Transverse colon (tissue), 4 donors: ENCODE data around the gene MDGA2. TPM values are rescaled to one million over a fixed set of nuclear protein-coding genes. Genes with fewer than 3 reads are reported as not detected.

Experiments
- DNase-seq: peaks from one replicate; pipeline ENCODE4 v3.0.0-alpha.2; 2019
- H3K27ac ChIP-seq, 4 donors: fragments of 200-600 bp; sonication (generic); 2 replicates each; pipeline ENCODE4 v1.5.1; 2016 to 2018; ENCODE audit warnings: inconsistent platforms in 4 of 4
- H3K27me3 ChIP-seq: fragments of 200-600 bp; sonication (generic); 2 replicates; pipeline ENCODE4 v1.5.1; 2017; ENCODE audit warnings: inconsistent platforms
- H3K36me3 ChIP-seq, 4 donors: fragments of 200-600 bp; sonication (generic); 2 replicates each; pipeline ENCODE4 v1.5.1; 2017 to 2019; ENCODE audit warnings: inconsistent platforms in 4 of 4
- H3K4me1 ChIP-seq, 4 donors: fragments of 200-600 bp; sonication (generic); 2 replicates each; pipeline ENCODE4 v1.5.1; 2017 to 2020; ENCODE audit warnings: inconsistent platforms in 4 of 4
- H3K4me3 ChIP-seq, 4 donors: fragments of 200-600 bp; sonication (generic); 1 replicate in 1 of 4; 2 replicates in 3 of 4; pipeline versions ENCODE4 v1.5.1 to v1.6.1; 2017 to 2019; ENCODE audit warnings: inconsistent platforms in 4 of 4
- H3K9me3 ChIP-seq, 2 donors: fragments of 200-600 bp; sonication (generic); 2 replicates each; pipeline ENCODE4 v1.5.1; 2017 to 2019; ENCODE audit warnings: inconsistent platforms in 2 of 2
- CTCF ChIP-seq, 5 experiments: fragments of 200-600 bp in 3 of 5; fragments of 450-650 bp in 2 of 5; sonication (generic) in 3 of 5; IDR thresholded peaks; 1 replicate in 2 of 5; 2 replicates in 3 of 5; pipeline ENCODE4 v1.5.1; 2016 to 2017; ENCODE audit warnings: antibody characterized with exemption in 5 of 5, inconsistent platforms in 3 of 5, mild to moderate bottlenecking in 2 of 5, moderate library complexity in 1 of 5
- EP300 ChIP-seq: sonication (generic); formaldehyde crosslinking; IDR thresholded peaks from one replicate; pipeline ENCODE4 v1.6.1; 2017; ENCODE audit warnings: antibody characterized with exemption, low read depth
- POLR2A ChIP-seq: fragments of 450-650 bp; IDR thresholded peaks from one replicate; pipeline ENCODE4 v1.6.1; 2016; ENCODE audit warnings: antibody characterized with exemption, mild to moderate bottlenecking, moderate library complexity
- POLR2AphosphoS5 ChIP-seq, 3 donors: sonication (generic); formaldehyde crosslinking; IDR thresholded peaks; one replicate each; pipeline ENCODE4 v1.6.1; 2016; ENCODE audit warnings: antibody characterized with exemption in 3 of 3
- WGBS, 2 donors: methylation state at CpG; one replicate each; pipeline ENCODE4 v1.1.5; 2018; ENCODE audit warnings: low coverage in 1 of 2; 5-methylcytosine and 5-hydroxymethylcytosine counted together
- in situ Hi-C, 4 donors: fragments of 200-750 bp; cut with MboI; loops; one replicate each; pipeline versions ENCODE4 v1.15.0 to v1.15.1; 2017; ENCODE audit warnings: low sequenced_read_pairs in 3 of 4, low pct_ligation_motif_present in 1 of 4, low pct_unique_long_range_greater_than_20kb in 1 of 4
- intact Hi-C: fragments of 100-400 bp; cut with DNase I; formaldehyde crosslinking; loops from one replicate; pipeline ENCODE4 v1.15.1; 2023; ENCODE audit warnings: low total_unique reads
- total RNA-seq, 4 donors: library from RNA; depleted of rRNA; stranded (reverse); fragments of >200 nt; gene quantifications; one replicate each; pipeline ENCODE4 v1.1.0, GENCODE V29; 2016

MDGA2 gene
- total RNA-seq, 4 donors from 2014 or later = not detected

DNA sequence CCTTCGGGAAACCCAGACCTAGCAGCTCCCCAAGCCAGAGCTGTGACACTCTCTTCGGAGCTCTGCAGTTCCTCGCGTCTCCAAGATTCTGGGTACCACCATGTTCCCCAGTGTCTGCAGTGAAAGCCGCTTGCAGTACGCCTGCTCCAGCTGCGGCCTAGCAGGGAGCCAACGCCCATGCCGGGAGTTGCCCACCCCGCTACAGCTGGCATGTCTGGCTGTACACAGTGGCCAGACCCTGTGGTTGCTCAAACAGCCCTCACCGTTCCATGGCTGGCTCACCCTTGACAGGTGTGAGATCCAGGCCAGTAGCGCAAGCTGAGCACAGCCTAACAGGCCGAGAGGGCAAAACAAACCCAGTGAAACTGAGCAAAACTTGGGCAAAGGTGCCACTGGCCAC, 520.0 kb downstream of the MDGA2 start:
- Histone ChIP-seq H3K4me3 (no peak overlapping the region), H3K9me3 (no peaks in the 10 kb centered on the region), H3K36me3 (no peaks in the 10 kb centered on the region), H3K27ac (no peak overlapping the region), H3K27me3 (no peaks in the 10 kb centered on the region), H3K4me1 (no peaks in the 10 kb centered on the region)
- intact Hi-C loops = no loop called here
- 96% methylated on average over 13 of the region's 13 CpGs; no CpG with 5 or more reads in 1 of the 2 donors for WGBS, 2 donors
- TF ChIP-seq POLR2AphosphoS5 (IDR thresholded peaks at IDR 0.05) (no peak), CTCF (IDR thresholded peaks at IDR 0.05) (no peak), POLR2A (no peak), EP300 (no peak)
- in situ Hi-C loops = no loop called here
- no peak for DNase-seq

DNA sequence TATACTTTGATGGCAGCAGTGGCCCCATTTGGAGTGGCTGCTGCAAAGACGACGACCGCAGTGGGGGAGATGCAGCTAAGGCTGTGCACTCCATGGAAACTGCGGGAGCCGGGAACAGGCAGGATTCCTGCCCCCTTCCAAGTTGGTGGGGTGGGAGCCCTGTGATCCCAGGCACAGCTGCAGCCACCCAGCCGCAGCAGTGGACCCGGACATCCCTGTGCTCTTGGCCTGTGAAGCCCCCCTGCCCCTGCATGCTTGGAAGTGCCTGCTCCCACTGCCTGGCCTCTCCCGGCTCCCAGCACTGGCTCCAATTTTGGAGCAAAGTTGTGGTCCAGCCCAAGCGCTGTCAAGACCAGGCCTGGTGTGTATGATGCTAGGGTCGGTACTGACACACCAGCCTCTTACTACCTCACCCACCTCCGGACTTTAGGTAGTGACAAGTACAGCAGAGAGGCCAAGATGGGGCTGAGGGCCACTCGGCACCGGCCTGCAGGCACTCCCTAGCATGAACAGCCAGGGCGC, 521.1 kb downstream of the MDGA2 start:
- WGBS, 2 donors = 67 to 87% methylated on average over 1 to 14 of the region's 14 CpGs
- TF ChIP-seq CTCF (IDR thresholded peaks at IDR 0.05) (no peak), POLR2A (no peak)
- no peaks in the 10 kb centered on the region for H3K9me3 ChIP-seq
- no peak overlapping the region for H3K27ac ChIP-seq
- no peaks in the 10 kb centered on the region for H3K4me1 ChIP-seq
- no peaks in the 10 kb centered on the region for H3K27me3 ChIP-seq
- H3K4me3 ChIP-seq = no peak overlapping the region
- intact Hi-C loops = no loop called here
- no peak for DNase-seq
- in situ Hi-C loops = no loop called here
- H3K36me3 ChIP-seq = no peaks in the 10 kb centered on the region

- no peaks in the 10 kb centered on the region for H3K4me1 ChIP-seq
- in situ Hi-C loops (no loop called here), intact Hi-C loops (no loop called here)
- no peaks in the 10 kb centered on the region for H3K27me3 ChIP-seq
- no peak overlapping the region for H3K4me3 ChIP-seq
- H3K9me3 ChIP-seq = no peaks in the 10 kb centered on the region
- no peak for TF ChIP-seq POLR2A
- no peak overlapping the region for H3K27ac ChIP-seq
- H3K36me3 ChIP-seq = no peaks in the 10 kb centered on the region
- DNase-seq = no peak
Measured at GRCh38 chr14:47153746-47154145, 521.7 kb downstream of the MDGA2 start.

- DNase-seq = no peak
- intact Hi-C loops (no loop called here), in situ Hi-C loops (no loop called here)
- no peak overlapping the region for H3K27ac ChIP-seq
- no peaks in the 10 kb centered on the region for H3K36me3 ChIP-seq
- TF ChIP-seq EP300 = no peak
- no peak for TF ChIP-seq POLR2A
- no peak for TF ChIP-seq CTCF (IDR thresholded peaks at IDR 0.05)
- TF ChIP-seq POLR2AphosphoS5 (IDR thresholded peaks at IDR 0.05) = no peak
- no peaks in the 10 kb centered on the region for H3K27me3 ChIP-seq
- no peak overlapping the region for H3K4me3 ChIP-seq
- WGBS, 2 donors = 47 to 61% methylated on average over 3 of the region's 3 CpGs
- H3K4me1 ChIP-seq = no peaks in the 10 kb centered on the region
- H3K9me3 ChIP-seq = no peaks in the 10 kb centered on the region
Measured at GRCh38 chr14:47150267-47150666, 525.1 kb downstream of the MDGA2 start.

DNA sequence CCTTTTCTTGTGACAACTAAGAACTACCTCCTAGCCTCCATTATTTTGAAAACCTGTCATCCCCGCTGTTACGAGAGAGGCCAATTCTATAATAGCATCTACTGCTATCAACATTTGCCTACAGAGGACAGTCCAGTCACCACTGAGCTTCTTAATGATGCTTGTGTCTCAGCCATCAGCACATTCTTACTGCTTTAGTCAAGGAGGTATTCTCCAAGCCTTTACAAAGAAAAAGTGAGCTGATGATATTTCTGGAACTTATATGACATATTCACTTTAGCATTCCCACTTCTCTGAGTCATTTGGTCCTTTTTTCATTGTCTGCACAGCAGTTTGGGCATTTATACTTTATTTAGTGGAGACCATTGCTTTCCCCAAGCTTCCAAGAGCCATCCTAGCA, 526.1 kb downstream of the MDGA2 start:
- intact Hi-C loops (no loop called here), in situ Hi-C loops (no loop called here)
- no peaks in the 10 kb centered on the region for H3K36me3 ChIP-seq
- WGBS, 2 donors = 87 to 96% methylated on average over 2 of the region's 2 CpGs
- TF ChIP-seq CTCF (IDR thresholded peaks at IDR 0.05) = no peak
- TF ChIP-seq EP300 = no peak
- no peak for TF ChIP-seq POLR2A
- no peak for TF ChIP-seq POLR2AphosphoS5 (IDR thresholded peaks at IDR 0.05)
- H3K27me3 ChIP-seq = no peaks in the 10 kb centered on the region
- no peak overlapping the region for H3K27ac ChIP-seq
- H3K4me1 ChIP-seq = no peaks in the 10 kb centered on the region
- no peak for DNase-seq
- H3K4me3 ChIP-seq = no peak overlapping the region
- no peaks in the 10 kb centered on the region for H3K9me3 ChIP-seq
